Activated T-cell treated with anti-CD3 and anti-CD28 coated beads, Interleukin-2, amount 50 U/mL, for 1 hour (primary cell): Measurements from ENCODE around the gene MRPS21.

ENCODE experiments used
- DNase-seq: peaks from one replicate; pipeline ENCODE4 v3.0.0-alpha.2; 2020

The MRPS21 gene

DNA sequence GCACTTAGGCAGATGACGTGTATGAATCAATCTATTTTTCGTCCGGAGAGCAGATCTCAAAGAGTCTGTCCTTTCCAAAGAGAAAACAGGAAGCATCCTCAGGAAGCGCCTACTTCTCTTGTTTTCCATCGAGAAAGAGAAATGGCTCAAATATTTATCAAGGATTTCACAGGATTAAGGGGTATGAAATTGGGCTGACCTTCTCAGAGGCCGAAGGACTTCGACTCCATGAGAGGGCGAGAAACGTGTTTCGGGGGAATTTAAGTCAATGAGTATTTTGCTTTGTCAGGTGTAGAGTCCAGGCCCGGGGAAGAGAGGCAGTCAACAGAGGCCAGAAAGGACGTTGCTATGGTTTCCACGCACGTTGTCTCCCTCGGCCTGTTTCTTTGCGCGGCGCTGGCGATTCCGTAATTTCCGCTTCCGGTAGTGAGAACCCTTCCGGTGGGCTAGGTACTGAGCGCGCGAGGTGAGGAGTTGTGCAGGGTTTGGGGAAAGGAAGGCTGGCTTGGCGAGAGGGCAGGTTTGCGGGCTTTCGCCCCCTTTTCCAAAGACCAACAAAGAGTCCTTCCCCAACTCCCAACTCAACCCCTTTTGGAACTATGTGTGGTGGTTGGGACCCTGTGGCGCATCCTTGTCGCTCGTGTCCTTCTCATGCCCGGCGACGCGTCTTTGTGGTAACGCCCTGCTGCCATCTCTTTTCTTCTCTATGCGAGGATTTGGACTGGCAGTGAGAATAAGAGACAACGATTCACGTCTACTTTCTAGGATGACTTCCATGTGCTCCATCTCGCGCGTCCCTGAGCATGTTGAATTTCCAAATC, at the start of gene MRPS21:
Gene MRPS21 (plus strand): TSS at position 429 of the 821 bp plus-strand sequence. CDS start 506 bp downstream, outside the sequence.
- peak; percentile 81 for DNase-seq

DNA sequence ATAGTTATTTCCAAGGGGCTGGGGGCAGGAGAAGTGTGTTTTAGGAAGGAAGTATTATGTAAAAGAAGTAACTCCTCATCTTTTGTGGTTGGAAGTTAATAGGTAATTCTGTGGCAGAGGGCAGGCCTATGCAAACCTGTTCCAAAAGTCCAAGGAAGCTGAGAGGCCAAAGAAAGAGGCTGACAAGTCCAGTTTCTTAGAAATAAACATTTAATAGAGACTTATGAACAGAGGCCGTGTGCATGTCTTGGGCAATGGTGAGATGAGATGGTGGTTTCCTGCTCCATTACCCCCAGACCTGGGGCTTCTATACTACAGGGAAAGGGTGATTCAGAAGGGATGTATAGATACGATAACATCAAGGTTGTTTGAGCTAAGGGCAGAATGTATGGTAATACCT, 43.7 kb upstream of the MRPS21 start:
- no peak for DNase-seq

DNA sequence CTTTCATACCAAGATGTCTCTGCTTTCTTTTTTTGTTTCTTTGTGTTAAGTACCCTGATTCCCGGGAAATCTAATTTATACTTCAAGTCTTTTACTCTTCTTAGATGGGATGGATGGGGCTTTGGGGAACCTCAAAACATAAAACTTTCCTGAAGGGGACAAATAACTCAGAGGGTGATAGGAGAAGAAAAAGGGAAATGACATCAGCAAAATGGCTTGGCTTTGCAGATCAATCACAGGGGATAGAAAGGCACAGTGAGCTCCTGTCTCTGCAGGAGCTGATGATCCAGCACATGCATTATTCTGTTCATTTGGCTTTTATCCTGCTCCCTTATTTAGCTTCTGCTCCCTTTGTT, 37.5 kb upstream of the MRPS21 start:
- no peak for DNase-seq

DNA sequence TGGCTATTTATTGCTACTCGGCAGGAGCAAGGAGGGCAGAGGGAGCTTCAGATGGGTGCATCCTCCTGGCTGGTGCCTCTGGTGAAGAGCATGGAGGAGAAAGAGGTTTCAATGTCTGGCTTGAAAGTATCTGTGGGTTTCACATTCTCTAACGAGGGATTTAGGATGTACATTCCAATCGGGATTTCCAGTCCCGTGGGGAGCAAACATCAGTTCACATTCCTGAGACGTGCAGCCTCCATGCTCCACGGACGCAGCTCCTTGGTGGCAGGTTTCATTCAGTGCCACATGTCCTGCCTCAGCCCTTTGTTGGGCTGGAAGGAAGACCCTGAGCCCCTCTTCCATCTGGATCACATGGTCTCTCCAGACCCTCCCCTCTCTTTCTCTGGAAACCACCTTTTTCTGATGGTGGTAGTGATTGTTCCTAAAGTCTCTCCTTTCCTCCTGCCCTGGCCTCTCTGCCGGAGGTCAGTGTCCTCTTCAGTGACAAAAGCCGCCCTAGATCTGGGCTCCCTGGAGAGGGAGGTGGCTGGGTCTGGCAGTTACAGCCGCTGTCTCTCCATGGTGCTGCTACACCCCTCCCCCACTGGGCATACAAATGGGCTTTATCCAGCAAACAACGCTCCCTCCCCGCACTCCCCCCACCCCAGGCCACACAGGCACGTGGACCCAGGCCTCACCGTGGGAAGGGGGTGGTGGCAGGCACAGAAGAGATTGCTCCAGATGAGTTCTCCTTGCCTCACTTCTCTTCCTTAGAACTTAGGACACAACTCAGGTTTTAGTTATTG, 36.9 kb upstream of the MRPS21 start:
- no peak for DNase-seq

DNA sequence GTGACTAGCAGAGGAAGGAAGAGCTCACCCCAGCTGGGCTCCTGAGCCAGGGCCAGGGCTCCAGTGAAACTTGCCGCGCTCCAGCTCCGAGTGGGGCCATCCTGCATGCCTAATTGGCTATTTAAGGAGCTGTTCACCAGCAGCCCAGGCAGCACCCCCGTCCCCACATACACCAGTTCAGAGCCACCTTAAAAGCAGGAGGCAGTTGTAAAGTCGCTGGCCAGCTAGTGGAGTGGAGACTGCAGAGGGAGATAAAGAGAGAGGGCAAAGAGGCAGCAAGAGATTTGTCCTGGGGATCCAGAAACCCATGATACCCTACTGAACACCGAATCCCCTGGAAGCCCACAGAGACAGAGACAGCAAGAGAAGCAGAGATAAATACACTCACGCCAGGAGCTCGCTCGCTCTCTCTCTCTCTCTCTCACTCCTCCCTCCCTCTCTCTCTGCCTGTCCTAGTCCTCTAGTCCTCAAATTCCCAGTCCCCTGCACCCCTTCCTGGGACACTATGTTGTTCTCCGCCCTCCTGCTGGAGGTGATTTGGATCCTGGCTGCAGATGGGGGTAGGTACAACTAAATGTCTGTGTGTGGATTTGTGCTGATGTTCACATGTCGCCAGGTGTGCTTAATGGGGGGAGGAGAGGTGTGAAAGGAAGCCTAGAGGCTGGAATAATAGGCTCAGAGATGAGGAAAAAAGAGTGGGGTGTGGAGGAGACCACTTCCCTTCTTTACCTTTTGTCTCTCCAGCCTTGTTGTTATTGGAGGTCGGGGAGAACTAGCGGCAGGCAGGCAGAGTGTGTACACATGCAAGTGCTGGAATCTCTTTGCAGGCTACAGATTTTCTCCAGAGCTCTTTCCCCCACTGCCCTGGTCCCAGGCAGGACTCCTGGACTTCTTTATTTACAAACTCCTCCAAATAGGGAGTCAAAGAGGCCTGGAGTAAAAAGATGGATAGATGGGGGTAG, 35.8 kb upstream of the MRPS21 start, which contains the start of gene CA14:
Gene CA14 (plus strand): TSS at position 151 of the 962 bp plus-strand sequence. CDS start 355 bp downstream, at position 506.
- no peak for DNase-seq

DNA sequence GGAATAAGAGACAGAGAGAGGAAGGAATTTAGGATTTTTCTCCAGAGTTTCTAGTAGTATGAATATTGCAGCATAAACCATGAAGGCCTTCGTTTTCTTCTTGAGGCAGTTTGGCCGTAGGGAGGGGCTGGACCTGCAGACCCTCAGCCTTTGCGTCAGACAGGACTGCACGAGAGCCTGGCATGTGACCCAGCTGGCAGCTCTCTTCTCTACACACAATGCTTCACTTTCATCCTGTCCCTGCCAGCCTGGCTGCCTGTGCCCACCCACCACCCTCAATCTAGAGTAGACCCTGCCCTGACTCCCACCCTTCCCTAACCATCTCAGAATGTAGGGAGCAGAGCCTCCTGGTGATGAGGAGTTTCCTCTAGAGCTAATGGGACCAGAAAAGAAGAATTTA, 34.4 kb upstream of the MRPS21 start:
- no peak for DNase-seq

DNA sequence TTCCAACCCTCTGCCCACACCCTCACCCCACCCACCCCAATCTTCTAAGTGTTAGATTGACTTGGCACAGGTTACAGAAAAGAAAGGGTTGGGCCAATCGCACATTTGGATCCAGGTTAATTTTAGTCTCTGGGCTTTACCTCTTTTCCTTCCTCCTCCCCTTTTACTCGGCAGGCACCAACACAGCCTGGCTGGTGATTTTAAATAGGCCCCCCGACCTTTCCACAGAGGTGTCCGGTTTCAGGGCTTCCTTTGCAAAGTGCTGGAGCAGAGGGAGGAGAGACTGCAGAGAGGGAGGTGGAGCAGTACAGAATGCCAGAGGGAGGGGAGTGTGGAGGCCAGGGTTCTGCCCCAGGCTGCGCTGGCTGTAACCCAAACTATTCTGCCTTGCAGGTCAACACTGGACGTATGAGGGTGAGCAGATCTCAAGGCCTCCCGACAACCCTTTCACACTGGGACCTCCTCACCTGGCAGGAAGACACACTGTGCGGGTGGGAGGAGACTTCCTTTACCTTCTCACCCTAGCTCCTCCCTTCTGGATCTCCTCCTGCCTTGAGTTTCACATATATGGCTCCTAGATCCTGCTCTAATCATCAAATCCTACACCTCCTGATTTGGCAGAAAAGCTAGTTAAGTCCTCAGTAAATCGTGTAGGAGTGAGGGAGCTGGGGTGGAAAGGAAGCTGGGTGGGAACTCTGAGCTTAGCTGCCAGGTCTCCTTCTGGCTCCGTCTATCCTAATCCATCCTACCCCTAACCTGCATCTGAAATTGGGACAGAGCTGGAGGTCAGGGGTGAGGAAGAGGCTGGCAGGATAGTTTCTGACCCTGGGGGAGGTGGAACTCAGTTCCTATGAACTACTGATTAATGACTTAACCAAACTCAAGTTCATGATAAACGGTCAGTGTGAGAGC, 33.6 kb upstream of the MRPS21 start:
- DNase-seq = no peak

DNA sequence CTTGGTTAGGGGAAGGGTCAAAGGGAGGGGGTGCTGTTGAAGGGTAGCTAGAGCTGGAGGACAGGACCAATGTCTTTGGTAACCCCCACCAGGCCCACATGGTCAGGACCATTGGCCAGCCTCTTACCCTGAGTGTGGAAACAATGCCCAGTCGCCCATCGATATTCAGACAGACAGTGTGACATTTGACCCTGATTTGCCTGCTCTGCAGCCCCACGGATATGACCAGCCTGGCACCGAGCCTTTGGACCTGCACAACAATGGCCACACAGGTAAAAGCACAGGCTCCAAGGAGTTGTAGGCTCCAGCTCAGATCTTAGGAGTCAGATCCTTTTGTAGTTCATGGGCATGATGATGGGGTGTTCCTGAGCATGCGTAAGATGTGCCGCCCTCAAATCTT, 32.3 kb upstream of the MRPS21 start:
- no peak for DNase-seq

DNA sequence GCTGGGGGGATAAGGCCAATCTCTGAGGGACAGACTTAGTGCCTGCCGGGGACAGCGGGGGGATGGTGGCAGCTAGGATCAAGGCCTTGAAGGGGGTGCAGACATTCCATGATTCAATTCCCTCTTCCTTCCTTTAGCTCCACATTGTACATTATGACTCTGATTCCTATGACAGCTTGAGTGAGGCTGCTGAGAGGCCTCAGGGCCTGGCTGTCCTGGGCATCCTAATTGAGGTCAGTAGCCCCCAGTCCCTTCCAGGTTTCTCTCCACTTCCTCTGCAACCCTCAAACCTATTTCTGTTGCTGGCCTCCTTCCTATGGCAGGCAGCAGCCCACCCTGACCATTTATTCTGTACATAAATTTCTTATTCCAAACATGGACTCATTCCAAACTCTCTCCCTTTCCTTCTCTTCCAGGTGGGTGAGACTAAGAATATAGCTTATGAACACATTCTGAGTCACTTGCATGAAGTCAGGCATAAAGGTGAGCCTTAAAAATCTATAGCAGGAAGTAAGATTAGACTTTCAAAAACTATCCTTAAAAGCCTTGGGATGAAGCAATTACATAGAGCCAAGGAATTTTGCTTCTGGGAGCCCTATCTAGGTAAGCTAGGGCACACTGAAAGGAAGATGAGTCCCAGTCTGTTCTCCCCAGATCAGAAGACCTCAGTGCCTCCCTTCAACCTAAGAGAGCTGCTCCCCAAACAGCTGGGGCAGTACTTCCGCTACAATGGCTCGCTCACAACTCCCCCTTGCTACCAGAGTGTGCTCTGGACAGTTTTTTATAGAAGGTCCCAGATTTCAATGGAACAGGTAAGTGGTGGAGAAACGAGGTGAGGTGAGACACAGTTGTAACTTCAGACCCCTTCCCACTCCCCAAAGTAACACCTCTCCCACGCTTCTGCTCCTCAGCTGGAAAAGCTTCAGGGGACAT, 31.0 kb upstream of the MRPS21 start:
- no peak for DNase-seq

DNA sequence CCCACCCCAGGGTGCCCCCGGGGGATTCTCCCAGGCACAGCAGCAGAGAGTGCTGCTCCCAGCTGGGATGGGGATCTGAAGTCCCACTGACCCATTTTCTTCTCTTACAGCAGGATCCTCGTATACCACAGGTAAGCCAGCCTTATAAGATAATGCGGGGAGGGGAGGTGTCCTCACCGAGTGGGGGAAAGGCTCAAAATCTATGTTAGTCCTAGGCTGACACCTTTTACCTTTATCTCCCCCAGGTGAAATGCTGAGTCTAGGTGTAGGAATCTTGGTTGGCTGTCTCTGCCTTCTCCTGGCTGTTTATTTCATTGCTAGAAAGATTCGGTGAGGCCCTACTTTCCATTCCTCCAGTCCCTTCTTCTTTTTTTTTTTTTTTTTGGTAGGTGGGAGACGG, 30.1 kb upstream of the MRPS21 start:
- DNase-seq = no peak

DNA sequence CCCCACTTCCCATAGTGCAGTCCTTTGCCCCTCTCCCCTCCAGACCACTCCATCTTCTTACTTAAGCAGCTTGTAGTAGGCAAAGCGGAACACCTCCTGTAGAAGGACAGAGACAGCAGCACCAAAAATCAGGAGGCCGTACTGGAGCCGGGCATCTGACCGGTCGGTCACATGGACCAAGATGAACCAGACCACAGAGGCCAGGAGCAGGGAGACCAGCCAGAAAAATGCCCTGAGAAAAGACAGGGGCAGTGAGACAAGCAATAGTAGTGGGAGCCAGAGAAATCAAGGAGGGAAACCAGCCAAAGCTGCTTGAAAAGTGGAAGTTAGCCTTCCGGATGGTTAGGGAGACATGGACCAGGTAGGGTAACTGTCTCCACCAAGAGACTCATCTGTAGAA, 25.8 kb upstream of the MRPS21 start:
- no peak for DNase-seq

DNA sequence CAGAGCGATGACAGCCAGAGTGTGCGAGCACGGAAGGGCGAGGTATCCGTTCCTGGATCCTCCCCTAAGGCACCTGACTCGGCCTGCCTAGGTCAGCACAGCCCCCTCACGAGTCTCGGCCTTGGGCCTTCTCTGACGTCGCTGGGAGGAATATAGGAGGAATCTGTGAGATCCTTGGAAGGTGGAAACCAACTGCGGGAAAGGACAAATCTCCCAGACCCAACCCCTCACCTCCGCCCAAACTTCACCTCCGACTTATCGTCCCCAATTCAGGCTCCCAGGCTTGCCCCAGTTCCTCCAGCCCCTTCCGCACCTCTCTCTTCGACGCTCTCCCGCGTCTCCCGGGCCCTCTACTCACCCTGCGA, 25.3 kb upstream of the MRPS21 start:
- peak; percentile 60 for DNase-seq

DNA sequence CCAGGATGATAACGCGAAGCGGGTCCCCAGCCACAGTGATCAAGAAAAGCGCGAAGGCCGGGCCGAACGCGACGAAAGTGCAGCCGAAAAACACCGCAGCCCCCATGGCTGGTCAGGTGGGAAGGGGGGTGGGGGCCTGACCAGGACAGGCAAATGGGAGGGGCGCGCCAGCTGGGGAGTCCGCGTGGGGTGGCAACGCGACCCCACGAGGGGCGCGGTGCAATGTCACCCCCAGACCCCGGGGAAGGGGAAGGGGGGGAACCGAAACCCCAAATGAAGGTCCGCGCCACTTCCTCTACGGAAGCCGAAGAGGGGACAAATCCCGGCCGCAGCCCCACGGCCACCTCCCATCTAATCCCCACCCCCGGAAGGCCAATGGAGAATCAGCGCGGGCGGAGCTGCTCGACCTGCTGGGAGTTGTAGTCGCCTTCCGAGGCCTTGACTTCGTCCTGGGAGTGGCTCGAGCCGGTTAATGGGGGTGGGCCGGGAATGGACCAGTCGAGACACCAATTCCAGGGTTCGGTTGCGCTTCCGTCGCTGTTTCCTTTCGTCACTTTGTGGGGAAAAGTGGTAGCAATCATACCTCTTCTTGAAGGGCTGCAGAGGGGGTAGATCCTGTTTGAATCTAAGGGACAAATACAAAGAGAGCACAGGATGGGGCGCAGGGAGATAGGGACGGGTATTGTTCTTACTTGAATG, 24.8 kb upstream of the MRPS21 start, which contains the start of gene APH1A:
Gene APH1A (minus strand): TSS at position 312 of the 699 bp plus-strand sequence. CDS start 206 bp downstream, at position 106.
- DNase-seq = peak; percentile 86

DNA sequence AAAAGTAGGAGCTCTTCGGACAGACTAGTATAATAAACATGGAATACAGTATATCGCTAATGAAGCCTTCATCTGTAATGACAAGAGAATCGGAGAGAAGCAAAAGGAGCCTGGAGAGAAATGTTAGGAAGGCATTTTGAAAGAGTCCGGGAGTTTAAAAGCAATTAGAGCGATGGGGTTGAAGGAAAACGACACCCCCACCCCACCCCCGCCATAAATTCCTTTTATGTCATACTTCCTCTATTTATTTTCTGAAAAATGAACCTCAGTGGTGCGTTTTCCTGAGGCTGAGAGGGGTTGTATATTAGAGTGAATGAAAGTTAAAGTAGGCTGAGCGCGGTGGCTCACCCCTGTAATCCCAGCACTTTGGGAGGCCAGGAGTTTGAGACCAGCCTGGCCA, 24.2 kb upstream of the MRPS21 start:
- DNase-seq = no peak

DNA sequence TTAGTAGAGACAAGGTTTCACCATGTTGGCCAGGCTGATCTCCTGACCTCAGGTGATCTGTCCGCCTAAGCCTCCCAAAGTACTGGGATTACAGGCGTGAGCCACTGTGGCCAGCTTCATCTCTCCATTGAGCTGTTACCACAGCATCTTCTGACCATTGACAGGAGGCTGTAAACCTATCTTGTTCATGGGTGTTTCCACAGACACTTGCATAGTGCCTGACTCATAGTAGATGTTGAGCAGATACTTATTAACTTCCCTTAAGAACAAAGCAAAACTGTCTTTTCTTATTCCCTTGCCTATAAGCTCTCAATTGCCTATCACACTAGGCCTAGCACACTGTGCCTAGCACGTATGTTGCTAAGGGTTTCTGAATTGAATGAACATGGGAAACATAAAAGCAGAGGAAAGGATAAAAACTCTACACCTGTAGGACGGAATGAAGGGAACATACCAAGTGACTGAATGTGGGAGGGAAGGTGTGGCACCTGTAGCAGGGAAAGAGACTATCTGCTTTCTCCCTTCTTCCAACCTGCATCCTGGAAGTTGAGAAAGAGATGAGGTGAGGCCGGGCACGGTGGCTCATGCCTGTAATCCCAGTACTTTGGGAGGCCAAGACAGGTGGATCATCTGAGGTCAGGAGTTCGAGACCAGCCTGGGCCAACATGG, 22.2 kb upstream of the MRPS21 start:
- DNase-seq = no peak

DNA sequence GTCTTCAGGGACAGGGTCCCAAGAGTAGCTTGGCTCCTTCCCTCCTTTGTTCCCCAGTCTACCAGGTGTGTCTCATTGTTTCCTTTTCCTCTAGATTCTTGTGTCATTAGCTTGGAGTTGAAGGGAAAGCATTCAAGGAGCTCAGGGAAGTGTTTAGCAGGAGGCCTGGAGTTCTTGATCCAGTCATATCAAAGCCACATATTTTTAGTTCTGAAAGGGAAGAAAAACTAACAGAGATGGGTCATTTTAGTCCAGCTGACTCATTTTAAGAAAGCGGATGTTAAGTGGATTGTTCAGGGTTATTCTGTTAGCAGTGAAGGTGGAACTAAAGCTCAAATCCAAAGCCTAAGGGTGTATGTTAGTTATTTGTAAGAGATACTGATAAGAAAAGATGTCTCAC, 20.4 kb upstream of the MRPS21 start:
- no peak for DNase-seq

DNA sequence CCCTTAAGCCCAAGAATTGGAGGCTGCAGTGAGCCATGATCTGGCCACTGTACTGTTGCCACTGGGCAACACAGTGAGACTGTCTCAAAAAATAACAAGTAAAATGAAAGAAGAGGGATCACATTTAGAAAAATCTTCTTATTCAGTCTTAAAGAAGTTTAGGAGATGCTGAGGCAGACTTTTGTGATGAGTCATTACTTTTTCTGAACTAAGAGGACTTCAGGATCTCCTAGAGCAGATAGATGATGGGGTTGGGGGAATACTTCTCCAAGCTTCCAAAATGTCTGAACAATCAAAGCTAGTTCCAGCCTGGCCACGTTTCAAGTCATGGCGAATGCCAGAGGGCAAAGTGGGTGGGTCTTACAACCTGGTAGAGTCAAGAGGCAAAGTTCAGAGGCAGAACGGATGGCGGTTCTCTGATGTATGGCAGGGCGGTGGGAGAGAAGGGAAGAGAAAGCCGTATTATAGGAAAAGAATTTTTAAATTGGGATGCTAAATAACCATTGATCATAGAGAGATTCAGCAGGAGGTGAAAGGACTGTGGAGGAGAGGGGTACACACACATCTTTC, 13.4 kb upstream of the MRPS21 start:
- DNase-seq = no peak

DNA sequence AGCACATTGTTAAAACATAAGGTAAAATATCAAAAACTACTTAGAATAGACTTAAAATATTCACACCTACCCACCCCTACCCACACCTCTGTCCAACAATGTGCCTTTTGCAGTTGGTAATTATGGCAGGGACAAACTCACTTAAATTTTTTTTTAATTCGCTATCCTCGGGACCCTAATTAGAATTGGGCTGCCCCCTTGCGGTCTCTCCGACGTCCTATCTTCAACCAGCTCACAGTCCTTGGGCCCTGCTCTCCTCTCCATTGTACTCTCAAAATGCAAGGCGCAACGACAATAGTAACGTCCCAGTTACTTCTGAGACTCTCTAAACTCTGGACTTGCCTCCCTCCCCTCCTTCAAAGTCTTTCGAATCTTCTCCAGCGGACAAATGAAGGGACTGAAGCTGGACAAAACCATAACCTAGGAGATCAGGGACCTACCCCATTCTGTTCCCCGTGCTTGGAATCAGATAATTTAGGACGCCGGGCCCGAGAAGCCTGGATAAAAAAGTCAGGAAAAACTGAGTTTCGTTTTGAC, 12.4 kb upstream of the MRPS21 start:
- peak; percentile 62 for DNase-seq
